ENCODE data around the gene TUSC2.

Gene TUSC2

DNA sequence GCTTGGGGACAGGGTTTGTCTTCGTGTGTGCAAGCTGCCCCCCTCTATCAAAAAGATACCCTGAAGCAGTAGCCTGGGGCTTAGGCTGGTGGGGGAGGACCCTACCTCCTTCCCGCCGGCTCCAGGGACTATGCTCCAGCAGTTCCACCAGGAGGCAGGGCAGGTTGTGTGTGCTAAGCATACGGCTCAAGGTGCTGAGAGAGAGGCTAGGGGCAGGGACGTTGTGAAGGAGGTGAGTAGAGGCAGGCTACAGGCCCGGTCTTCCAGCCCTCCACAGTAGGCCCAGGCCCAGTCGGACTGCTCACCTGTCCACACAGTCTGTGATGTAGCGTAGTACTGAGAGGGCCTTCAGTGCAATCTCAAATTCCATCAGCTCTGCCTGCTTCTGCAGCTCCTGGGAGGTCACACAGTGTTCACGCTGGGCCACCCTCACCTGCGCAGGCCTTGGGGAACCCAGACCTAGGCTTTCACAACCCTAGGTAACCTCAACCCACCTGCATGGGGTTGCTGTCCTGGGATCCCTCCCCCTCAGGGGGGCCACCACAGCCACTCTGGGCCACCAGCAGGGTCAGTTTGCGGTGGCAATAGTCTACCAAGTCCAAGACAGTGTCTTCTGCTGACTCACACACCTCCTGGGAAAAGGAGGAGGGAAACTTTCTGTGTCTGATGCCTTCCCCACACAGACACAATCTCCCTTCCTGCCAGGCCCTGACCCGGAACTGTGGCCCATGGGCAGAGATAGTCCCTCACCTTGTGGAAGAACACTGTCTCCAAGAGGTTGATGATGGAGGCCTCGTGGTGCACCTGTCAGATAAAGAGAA, 15.0 kb upstream of the TUSC2 start:
- Histone ChIP-seq H3K9ac (ENCODE audit: low read depth, low read length, poor library complexity, severe bottlenecking) (peak overlapping the region; percentile 98), H4K20me1 (ENCODE audit: insufficient read depth, low read length, poor library complexity, severe bottlenecking) (no peaks in the 10 kb centered on the region), H3K4me2 (ENCODE audit: low read depth, low read length, poor library complexity, severe bottlenecking) (peak overlapping the region; percentile 91), H3K4me3 (ENCODE audit: low read length, poor library complexity, severe bottlenecking) (peak overlapping the region; percentile 97), H3K36me3 (ENCODE audit: insufficient read depth, low read length) (peaks cover 2% of the 10 kb centered on the region; the same call in 1 of the 2 replicates), H3K79me2 (ENCODE audit: insufficient read depth, low read length) (peaks cover 48% of the 10 kb centered on the region), H3K27me3 (ENCODE audit: insufficient read depth, low read length, poor library complexity, severe bottlenecking) (no peaks in the 10 kb centered on the region), H2AFZ (ENCODE audit: low read length) (no peak overlapping the region), H3K4me1 (ENCODE audit: insufficient read depth, low read length, poor library complexity, severe bottlenecking) (peaks cover 42% of the 10 kb centered on the region), H3K9me2 (replicated peaks; ENCODE audit: low read depth, low read length) (no peaks in the 10 kb centered on the region), H3K9me3 (ENCODE audit: insufficient read depth, low read depth, low read length) (no peaks in the 10 kb centered on the region), H3F3A (ENCODE audit: low read depth) (peaks cover 6% of the 10 kb centered on the region; the same call in 1 of the 2 replicates)
- TF ChIP-seq EZH2phosphoT487 (IDR thresholded peaks at IDR 0.05; ENCODE audit: borderline replicate concordance), result no peak
- peak; percentile 32; the same call in 1 of the 2 replicates for TF ChIP-seq CTCF (conservative IDR thresholded peaks at IDR 0.05; ENCODE audit: low read length)

GRCh38 chr3:50341996-50342650, 14.1 kb upstream of the TUSC2 start:
- H3K4me1 ChIP-seq (ENCODE audit: insufficient read depth, low read length, poor library complexity, severe bottlenecking), result peaks cover 38% of the 10 kb centered on the region
- H3K36me3 ChIP-seq (ENCODE audit: insufficient read depth, low read length), result no peaks in the 10 kb centered on the region
- H3F3A ChIP-seq (ENCODE audit: low read depth), result peaks cover 9% of the 10 kb centered on the region; the same call in 1 of the 2 replicates
- TF ChIP-seq CTCF (conservative IDR thresholded peaks at IDR 0.05; ENCODE audit: low read length), result no peak
- TF ChIP-seq EZH2phosphoT487 (IDR thresholded peaks at IDR 0.05; ENCODE audit: borderline replicate concordance), result no peak
- peaks cover 49% of the 10 kb centered on the region for H3K79me2 ChIP-seq (ENCODE audit: insufficient read depth, low read length)
- H3K4me2 ChIP-seq (ENCODE audit: low read depth, low read length, poor library complexity, severe bottlenecking), result peak overlapping the region; percentile 91
- H3K4me3 ChIP-seq (ENCODE audit: low read length, poor library complexity, severe bottlenecking), result peak overlapping the region; percentile 97
- no peak overlapping the region for H2AFZ ChIP-seq (ENCODE audit: low read length)
- H3K9me2 ChIP-seq (replicated peaks; ENCODE audit: low read depth, low read length), result no peaks in the 10 kb centered on the region
- H3K9me3 ChIP-seq (ENCODE audit: insufficient read depth, low read depth, low read length), result no peaks in the 10 kb centered on the region
- no peaks in the 10 kb centered on the region for H4K20me1 ChIP-seq (ENCODE audit: insufficient read depth, low read length, poor library complexity, severe bottlenecking)
- no peaks in the 10 kb centered on the region for H3K27me3 ChIP-seq (ENCODE audit: insufficient read depth, low read length, poor library complexity, severe bottlenecking)
- peak overlapping the region; percentile 98 for H3K9ac ChIP-seq (ENCODE audit: low read depth, low read length, poor library complexity, severe bottlenecking)

DNA sequence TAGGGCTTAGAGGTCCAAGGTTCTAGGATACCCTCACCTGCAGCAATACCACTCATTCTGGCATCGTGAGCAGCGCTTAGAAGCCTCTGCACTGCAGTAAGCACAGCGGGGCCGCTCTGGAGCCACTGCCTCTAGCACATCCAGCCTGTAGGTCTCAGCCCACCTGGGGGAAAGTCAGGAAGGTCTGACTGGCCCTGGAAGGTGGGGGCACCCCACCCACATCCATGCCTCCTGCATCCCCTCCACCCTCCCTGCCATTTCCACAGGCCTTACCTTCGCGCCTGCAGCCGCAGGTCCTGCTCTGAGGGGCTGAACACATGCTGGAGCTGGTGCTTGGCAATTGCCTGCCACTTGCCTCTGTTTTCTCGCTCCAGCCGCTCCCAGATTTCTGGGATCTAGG, 13.5 kb upstream of the TUSC2 start:
- H3K79me2 ChIP-seq (ENCODE audit: insufficient read depth, low read length), result peaks cover 55% of the 10 kb centered on the region
- H3K4me1 ChIP-seq (ENCODE audit: insufficient read depth, low read length, poor library complexity, severe bottlenecking), result peaks cover 38% of the 10 kb centered on the region
- H4K20me1 ChIP-seq (ENCODE audit: insufficient read depth, low read length, poor library complexity, severe bottlenecking), result peaks cover 5% of the 10 kb centered on the region
- peak overlapping the region; percentile 98 for H3K9ac ChIP-seq (ENCODE audit: low read depth, low read length, poor library complexity, severe bottlenecking)
- H3K27me3 ChIP-seq (ENCODE audit: insufficient read depth, low read length, poor library complexity, severe bottlenecking), result peaks cover 4% of the 10 kb centered on the region
- H3K9me3 ChIP-seq (ENCODE audit: insufficient read depth, low read depth, low read length), result no peaks in the 10 kb centered on the region
- H3K9me2 ChIP-seq (replicated peaks; ENCODE audit: low read depth, low read length), result no peaks in the 10 kb centered on the region
- H2AFZ ChIP-seq (ENCODE audit: low read length), result no peak overlapping the region
- no peaks in the 10 kb centered on the region for H3K36me3 ChIP-seq (ENCODE audit: insufficient read depth, low read length)
- peak overlapping the region; percentile 97 for H3K4me3 ChIP-seq (ENCODE audit: low read length, poor library complexity, severe bottlenecking)
- H3F3A ChIP-seq (ENCODE audit: low read depth), result peaks cover 8% of the 10 kb centered on the region; the same call in 1 of the 2 replicates
- peak overlapping the region; percentile 91 for H3K4me2 ChIP-seq (ENCODE audit: low read depth, low read length, poor library complexity, severe bottlenecking)
- TF ChIP-seq EZH2phosphoT487 (IDR thresholded peaks at IDR 0.05; ENCODE audit: borderline replicate concordance) (no peak), CTCF (conservative IDR thresholded peaks at IDR 0.05; ENCODE audit: low read length) (no peak)
